PC-3 (cell line): ENCODE measurements around the gene BIRC3.

ENCODE experiments used
- CTCF ChIP-seq: fragments of 300-600 bp; sonication (generic); conservative IDR thresholded peaks from 2 replicates; pipeline ENCODE4 v1.5.1; 2017; ENCODE audit warnings: antibody characterized with exemption, low read depth, mild to moderate bottlenecking, low read length
- EZH2 ChIP-seq: fragments of 300-600 bp; sonication (generic); IDR thresholded peaks from one replicate; pipeline ENCODE4 v1.6.1; 2017; ENCODE audit warnings: antibody characterized with exemption, mild to moderate bottlenecking, low read length; ENCODE audit not compliant: unreplicated experiment
- EZH2phosphoT487 ChIP-seq: fragments of 300-600 bp; sonication (generic); IDR thresholded peaks from 2 replicates; pipeline ENCODE4 v1.6.1; 2018; ENCODE audit warnings: mild to moderate bottlenecking, antibody characterized with exemption, low read length, borderline replicate concordance

- no peak for TF ChIP-seq CTCF
- no peak for TF ChIP-seq EZH2
- TF ChIP-seq EZH2phosphoT487 = no peak
Measured at GRCh38 chr11:102280245-102280833, 36.9 kb upstream of the BIRC3 start.
